Measurements from ENCODE around the gene NT5C1A.

Gene NT5C1A

DNA sequence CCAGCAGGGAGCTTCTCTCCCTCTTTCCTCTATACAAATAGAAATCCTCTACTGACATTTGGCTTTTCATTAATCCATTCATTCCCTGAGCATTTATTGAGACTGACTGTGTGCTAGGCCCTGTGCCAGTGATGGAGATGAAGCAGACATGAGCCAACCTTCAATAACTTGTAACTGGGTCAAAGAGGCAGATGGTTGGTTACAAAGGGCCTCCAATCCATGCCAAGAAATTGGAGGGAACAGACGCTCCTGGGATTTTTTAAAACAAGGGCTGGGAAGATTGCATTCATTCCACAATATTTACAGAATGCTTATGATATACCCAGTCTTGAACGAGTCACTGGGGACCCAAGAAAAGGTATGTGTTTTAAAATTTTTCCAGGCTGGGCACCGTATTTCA lies 13.2 kb upstream of the NT5C1A start:
- CTCF ChIA-PET = interaction anchor here (2.7 kb wide), 1 partner anchor 11 kb away, joined by 9 read pairs; no protein-coding TSS in a partner anchor
- POLR2A ChIA-PET = no interaction called here
- no peak for DNase-seq (ENCODE audit: extremely low spot score)
- TF ChIP-seq, protein P1, sequence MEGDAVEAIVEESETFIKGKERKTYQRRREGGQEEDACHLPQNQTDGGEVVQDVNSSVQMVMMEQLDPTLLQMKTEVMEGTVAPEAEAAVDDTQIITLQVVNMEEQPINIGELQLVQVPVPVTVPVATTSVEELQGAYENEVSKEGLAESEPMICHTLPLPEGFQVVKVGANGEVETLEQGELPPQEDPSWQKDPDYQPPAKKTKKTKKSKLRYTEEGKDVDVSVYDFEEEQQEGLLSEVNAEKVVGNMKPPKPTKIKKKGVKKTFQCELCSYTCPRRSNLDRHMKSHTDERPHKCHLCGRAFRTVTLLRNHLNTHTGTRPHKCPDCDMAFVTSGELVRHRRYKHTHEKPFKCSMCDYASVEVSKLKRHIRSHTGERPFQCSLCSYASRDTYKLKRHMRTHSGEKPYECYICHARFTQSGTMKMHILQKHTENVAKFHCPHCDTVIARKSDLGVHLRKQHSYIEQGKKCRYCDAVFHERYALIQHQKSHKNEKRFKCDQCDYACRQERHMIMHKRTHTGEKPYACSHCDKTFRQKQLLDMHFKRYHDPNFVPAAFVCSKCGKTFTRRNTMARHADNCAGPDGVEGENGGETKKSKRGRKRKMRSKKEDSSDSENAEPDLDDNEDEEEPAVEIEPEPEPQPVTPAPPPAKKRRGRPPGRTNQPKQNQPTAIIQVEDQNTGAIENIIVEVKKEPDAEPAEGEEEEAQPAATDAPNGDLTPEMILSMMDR (IDR thresholded peaks at IDR 0.05; ENCODE audit: control extremely low read depth, extremely low read depth, low read depth, missing control alignments) = no peak

DNA sequence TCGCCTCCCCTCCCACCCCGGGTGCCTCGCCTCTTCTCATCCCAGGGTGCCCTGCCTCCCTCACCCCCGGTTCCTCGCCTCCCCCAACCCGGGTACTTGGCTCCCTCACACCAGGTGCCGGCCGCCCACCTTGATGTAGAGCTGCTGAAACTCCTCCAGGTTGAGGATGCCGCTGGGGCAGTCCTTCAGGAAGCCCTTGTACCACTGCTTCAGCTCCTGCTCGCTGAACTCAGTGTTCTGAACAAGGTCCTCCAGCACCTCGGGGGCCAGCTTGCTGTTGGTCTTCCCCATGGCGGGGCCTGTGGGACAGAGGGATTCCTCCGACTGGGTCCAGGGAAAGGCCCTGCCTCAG lies 12.4 kb upstream of the NT5C1A start:
- ChIA-PET POLR2A (no interaction called here), CTCF (interaction anchor here (1.0 to 2.7 kb wide), 2 partner anchors 10 to 217 kb away, joined by 3 to 9 read pairs; partner anchors contain the start of gene MYCL)
- TF ChIP-seq, protein P1 (IDR thresholded peaks at IDR 0.05; ENCODE audit: control extremely low read depth, extremely low read depth, low read depth, missing control alignments) = no peak
- no peak for DNase-seq (ENCODE audit: extremely low spot score)

DNA sequence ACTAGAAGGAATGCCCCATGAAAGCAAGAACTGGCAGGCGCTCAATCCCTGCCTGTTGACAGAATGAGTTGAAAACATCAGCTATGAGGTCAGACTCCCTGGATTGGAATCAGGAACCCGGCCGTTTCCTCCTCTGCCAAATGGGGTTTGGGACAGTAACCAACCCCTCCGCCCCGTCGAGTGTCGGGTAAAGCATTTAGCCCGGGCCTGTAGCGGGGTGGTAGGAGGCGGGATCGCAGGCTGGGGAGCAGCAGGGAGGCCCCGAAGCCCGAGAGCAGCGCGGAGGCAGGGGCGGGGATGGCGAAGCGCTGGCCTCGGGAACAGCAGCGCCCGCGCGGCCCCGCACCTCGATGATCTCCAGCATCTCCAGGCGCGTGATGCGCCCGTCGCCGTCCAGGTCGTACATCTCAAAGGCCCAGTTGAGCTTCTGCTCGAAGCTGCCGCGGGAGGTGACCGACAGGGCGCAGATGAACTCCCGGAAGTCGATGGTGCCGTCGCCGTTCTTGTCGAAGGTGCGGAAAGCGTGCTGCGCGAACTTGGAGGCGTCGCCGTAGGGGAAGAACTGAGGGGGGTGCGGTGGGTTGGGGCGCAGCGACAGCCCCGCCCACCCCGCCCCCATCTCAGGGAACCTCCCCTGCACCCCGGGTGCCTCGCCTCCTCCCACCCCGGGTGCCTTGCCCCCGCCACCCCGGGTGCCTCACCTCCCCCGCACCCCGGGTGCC lies 11.8 kb upstream of the NT5C1A start:
- CTCF ChIA-PET = interaction anchor here (1.0 to 2.7 kb wide), 2 partner anchors 10 to 218 kb away, joined by 3 to 9 read pairs; partner anchors contain the start of gene MYCL
- POLR2A ChIA-PET = no interaction called here
- no peak for DNase-seq (ENCODE audit: extremely low spot score)
- TF ChIP-seq, protein P1 (IDR thresholded peaks at IDR 0.05; ENCODE audit: control extremely low read depth, extremely low read depth, low read depth, missing control alignments) = no peak

DNA sequence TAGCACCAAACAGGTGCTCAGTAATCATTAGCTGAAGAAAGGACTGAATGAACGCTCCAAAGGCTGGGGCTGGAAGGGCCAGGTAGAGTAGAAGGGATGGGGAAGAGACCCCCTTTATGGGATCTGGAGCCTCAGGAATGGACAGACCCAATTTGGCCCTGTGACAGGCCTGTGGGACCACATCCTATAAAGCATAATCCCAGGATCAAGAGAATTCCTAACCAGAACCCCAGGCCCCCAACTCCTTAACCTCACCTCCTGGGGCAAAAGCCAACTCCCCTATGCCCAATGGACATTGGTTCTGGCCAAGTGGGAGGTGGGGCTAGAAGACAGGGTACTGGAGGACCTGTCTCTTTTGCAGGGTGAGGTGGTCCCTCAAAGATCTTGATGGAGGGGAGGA lies 10.1 kb upstream of the NT5C1A start:
- DNase-seq (ENCODE audit: extremely low spot score) = no peak
- TF ChIP-seq, protein P1 (IDR thresholded peaks at IDR 0.05; ENCODE audit: control extremely low read depth, extremely low read depth, low read depth, missing control alignments) = no peak
- ChIA-PET POLR2A (no interaction called here), CTCF (interaction anchor here (1.2 to 3.6 kb wide), 5 partner anchors 10 to 76 kb away, joined by 4 to 27 read pairs (median 16); partner anchors contain the start of gene NT5C1A)

DNA sequence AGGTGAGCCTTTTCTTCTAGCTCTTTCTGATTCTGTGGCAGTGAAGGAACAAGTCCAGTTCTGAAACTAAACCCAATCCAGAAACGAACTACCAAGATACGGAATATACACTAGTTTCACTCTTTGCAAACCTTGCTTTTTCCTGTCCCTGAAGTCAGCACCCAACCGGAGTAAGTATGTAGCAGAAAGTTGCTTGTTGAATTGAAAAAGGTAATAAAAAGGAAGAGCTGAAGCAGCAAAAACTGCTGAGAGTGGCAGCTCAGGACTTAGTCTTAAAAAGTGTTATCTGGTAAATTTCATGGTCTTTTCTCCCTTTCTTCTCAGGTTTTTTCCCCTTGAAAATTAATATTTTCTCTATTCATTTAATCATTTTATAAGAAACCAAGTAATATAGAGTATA lies 9.4 kb upstream of the NT5C1A start:
- POLR2A ChIA-PET = no interaction called here
- CTCF ChIA-PET = interaction anchor here (1.2 to 3.6 kb wide), 6 partner anchors 9 to 75 kb away, joined by 4 to 27 read pairs (median 16); partner anchors contain the start of gene NT5C1A
- TF ChIP-seq, protein P1 (IDR thresholded peaks at IDR 0.05; ENCODE audit: control extremely low read depth, extremely low read depth, low read depth, missing control alignments) = no peak
- DNase-seq (ENCODE audit: extremely low spot score) = no peak

DNA sequence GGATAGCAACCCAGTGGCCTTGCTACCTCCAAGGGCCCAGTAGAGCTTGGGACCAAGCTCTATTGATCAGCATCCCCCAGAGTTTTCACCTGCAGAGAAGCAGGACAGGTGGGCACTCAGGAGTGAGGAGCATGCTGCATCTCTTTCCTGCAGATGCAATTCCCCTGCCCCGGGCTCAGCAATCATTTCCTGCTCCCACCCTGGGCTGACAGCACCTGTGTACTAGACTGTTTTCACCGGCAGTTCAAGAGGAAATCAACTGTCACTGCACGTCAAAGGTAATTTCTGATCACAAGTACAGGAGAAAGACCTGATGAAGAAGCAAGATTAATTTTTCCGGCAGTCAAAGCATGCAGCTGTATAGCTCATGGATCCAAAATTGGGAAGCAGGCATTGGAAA lies 8.8 kb upstream of the NT5C1A start:
- ChIA-PET CTCF (interaction anchor here (0.9 to 3.6 kb wide), 8 partner anchors 9 to 75 kb away, joined by 3 to 27 read pairs (median 10); partner anchors contain the start of gene NT5C1A), POLR2A (no interaction called here)
- no peak for DNase-seq (ENCODE audit: extremely low spot score)
- TF ChIP-seq, protein P1 (IDR thresholded peaks at IDR 0.05; ENCODE audit: control extremely low read depth, extremely low read depth, low read depth, missing control alignments) = no peak
